Adrenal gland (tissue), 5 donors: ENCODE data around the gene TPX2.

ENCODE experiments used
- POLR2A ChIP-seq, 2 donors: fragments of 450-650 bp; IDR thresholded peaks; one replicate each; pipeline ENCODE4 v1.6.1; 2017; ENCODE audit warnings: antibody characterized with exemption in 2 of 2, mild to moderate bottlenecking in 2 of 2, moderate library complexity in 1 of 2
- TF ChIP-seq, protein P1 (sequence below), 6 experiments: fragments of 450-650 bp in 4 of 6; fragments of 200-600 bp in 2 of 6; sonication (generic) in 1 of 6; IDR thresholded peaks; 1 replicate in 5 of 6; 2 replicates in 1 of 6; pipeline versions ENCODE4 v1.5.1 to v1.8.0; 2016 to 2021; ENCODE audit warnings: antibody characterized with exemption in 6 of 6, mild to moderate bottlenecking in 2 of 6, moderate library complexity in 1 of 6
- donor health status: DM: no; HTN: no; CAD: no.

GRCh38 chr20:31826074-31826473 lies 87.0 kb downstream of the TPX2 start:
- TF ChIP-seq, protein P1, sequence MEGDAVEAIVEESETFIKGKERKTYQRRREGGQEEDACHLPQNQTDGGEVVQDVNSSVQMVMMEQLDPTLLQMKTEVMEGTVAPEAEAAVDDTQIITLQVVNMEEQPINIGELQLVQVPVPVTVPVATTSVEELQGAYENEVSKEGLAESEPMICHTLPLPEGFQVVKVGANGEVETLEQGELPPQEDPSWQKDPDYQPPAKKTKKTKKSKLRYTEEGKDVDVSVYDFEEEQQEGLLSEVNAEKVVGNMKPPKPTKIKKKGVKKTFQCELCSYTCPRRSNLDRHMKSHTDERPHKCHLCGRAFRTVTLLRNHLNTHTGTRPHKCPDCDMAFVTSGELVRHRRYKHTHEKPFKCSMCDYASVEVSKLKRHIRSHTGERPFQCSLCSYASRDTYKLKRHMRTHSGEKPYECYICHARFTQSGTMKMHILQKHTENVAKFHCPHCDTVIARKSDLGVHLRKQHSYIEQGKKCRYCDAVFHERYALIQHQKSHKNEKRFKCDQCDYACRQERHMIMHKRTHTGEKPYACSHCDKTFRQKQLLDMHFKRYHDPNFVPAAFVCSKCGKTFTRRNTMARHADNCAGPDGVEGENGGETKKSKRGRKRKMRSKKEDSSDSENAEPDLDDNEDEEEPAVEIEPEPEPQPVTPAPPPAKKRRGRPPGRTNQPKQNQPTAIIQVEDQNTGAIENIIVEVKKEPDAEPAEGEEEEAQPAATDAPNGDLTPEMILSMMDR (IDR thresholded peaks at IDR 0.05): no peak
- no peak for TF ChIP-seq POLR2A (IDR thresholded peaks at IDR 0.05)
